ENCODE results near the gene ZNF728.
"Not testable (repeated sequence)": the region's sequence is repeated elsewhere in the genome, so short reads cannot be mapped to it uniquely, and the experiment has no call there.

The ZNF728 gene

GRCh38 chr19:23002690-23003422, at the start of gene ZNF728:
Gene ZNF728, minus strand, starts transcription at chr19:23003176. Its CDS starts 146 bp downstream, at chr19:23003030.
- TF ChIP-seq, protein P1, sequence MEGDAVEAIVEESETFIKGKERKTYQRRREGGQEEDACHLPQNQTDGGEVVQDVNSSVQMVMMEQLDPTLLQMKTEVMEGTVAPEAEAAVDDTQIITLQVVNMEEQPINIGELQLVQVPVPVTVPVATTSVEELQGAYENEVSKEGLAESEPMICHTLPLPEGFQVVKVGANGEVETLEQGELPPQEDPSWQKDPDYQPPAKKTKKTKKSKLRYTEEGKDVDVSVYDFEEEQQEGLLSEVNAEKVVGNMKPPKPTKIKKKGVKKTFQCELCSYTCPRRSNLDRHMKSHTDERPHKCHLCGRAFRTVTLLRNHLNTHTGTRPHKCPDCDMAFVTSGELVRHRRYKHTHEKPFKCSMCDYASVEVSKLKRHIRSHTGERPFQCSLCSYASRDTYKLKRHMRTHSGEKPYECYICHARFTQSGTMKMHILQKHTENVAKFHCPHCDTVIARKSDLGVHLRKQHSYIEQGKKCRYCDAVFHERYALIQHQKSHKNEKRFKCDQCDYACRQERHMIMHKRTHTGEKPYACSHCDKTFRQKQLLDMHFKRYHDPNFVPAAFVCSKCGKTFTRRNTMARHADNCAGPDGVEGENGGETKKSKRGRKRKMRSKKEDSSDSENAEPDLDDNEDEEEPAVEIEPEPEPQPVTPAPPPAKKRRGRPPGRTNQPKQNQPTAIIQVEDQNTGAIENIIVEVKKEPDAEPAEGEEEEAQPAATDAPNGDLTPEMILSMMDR (IDR thresholded peaks at IDR 0.05; ENCODE audit: low read depth, low read length, missing control alignments): no peak
- no peak for DNase-seq (ENCODE audit: low read depth)
- no peak within 1 kb of the TSS for H3K4me3 ChIP-seq (ENCODE audit: low read depth, low read length)

GRCh38 chr19:23052349-23052748, 49.4 kb upstream of the ZNF728 start:
- TF ChIP-seq, protein P1 (IDR thresholded peaks at IDR 0.05; ENCODE audit: low read depth, low read length, missing control alignments): no peak
- no peak overlapping the region for H3K4me3 ChIP-seq (ENCODE audit: low read depth, low read length)
- no peak for DNase-seq (ENCODE audit: low read depth)

DNA sequence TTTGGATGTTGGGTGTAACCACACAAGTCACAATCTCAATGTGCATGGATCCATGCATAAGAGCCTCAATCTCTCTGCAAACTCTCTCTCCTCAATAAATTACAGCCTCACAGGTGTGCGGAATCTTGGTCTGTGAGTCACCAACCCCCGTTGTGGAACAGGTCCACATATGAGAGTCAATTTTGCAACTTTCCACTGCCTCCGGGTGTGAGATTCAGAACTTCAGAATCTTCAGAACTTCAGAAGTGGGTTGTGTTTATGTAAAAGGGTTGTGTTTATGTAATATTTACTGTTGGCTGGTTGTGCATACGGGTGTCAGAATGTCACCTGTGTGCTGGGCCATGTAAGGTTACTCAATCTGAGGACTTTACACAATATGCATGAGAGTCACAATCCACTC, 46.3 kb upstream of the ZNF728 start:
- no peak for DNase-seq (ENCODE audit: low read depth)
- no peak overlapping the region for H3K4me3 ChIP-seq (ENCODE audit: low read depth, low read length)
- TF ChIP-seq, protein P1 (IDR thresholded peaks at IDR 0.05; ENCODE audit: low read depth, low read length, missing control alignments): no peak

- TF ChIP-seq, protein P1 (IDR thresholded peaks at IDR 0.05; ENCODE audit: low read depth, low read length, missing control alignments): no peak
- no peak for DNase-seq (ENCODE audit: low read depth)
- H3K4me3 ChIP-seq (ENCODE audit: low read depth, low read length): no peak overlapping the region
Measured at GRCh38 chr19:23046743-23047142, 43.8 kb upstream of the ZNF728 start.

DNA sequence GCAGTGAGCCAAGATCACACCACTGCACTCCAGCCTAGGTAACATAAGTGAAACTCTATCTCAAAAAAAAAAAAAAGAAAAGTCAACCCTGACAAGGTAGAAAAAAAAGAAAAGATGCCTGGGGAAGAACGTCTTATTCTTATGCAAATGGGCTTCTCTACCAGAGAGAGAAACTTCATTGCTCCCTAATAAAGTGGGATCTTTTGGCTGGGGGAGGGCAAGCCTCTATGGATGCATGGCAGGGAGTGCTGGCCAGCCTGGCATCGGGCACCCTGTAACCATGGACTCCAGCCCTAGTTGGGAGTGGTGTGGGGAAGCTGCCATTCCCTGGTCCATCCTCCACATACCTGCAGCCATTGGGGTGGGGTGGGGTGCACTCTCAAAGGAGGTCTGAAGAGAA, 30.7 kb upstream of the ZNF728 start:
- no peak for DNase-seq (ENCODE audit: low read depth)
- TF ChIP-seq, protein P1 (IDR thresholded peaks at IDR 0.05; ENCODE audit: low read depth, low read length, missing control alignments): no peak
- H3K4me3 ChIP-seq (ENCODE audit: low read depth, low read length): no peak overlapping the region

DNA sequence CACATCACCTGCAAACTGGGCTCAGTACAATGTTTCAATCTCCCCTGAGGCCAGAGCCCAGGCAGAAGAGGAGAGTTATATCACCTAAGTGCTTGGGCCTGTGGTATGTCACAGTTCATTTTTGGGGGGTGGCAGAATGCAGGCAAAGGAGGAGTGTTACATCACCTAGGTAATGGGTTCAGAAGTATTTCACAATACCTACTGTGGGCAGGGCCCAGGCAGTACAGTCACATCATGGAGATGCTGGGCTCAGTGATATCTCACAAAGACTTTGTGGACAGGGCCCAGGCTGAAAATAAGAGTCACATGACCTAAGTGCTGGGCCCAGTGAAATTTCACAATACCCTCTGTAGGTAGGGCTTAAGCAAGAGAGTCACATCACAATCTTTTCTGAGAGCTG, 12.7 kb upstream of the ZNF728 start:
- TF ChIP-seq, protein P1 (IDR thresholded peaks at IDR 0.05; ENCODE audit: low read depth, low read length, missing control alignments): no peak
- no peak for DNase-seq (ENCODE audit: low read depth)
- H3K4me3 ChIP-seq (ENCODE audit: low read depth, low read length): no peak overlapping the region

DNA sequence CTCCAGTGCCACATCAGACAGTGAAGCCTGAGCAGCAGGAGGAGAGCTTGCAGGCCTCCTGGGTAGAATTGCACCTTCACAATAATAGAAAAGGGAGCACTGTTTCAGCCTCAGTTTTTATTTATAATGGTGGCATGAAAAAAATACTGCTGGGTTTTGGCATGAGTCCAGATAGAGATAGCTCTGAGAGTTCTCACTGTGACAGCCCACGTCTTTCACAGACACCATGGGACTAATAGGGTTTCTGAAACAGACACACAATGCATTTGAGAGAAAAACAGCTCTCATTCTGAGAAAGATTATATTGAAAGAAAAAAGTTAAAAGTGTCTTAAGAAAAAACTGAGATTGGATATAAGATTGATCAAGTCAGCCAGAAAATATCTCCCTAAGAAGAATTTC, 8.0 kb downstream of the ZNF728 start:
- not testable (repeated sequence) for H3K4me3 ChIP-seq (ENCODE audit: low read depth, low read length); DNase-seq (ENCODE audit: low read depth)

All from GM12864 (cell line).